Stimulated activated CD4-positive, alpha-beta T cell treated with anti-CD3 and anti-CD28 coated beads, TNF-alpha, amount 100 ng/mL, for 1 hour (primary cell): ENCODE data around the gene ICAM3.
"Not testable (repeated sequence)": the region's sequence is repeated elsewhere in the genome, so short reads cannot be mapped to it uniquely, and the experiment has no call there.

Experiments used
- DNase-seq, 3 donors: peaks; one replicate each; pipeline ENCODE4 v3.0.0-alpha.2; 2020; ENCODE audit warnings: low read depth in 3 of 3, low spot score in 1 of 3

ICAM3 gene

DNA sequence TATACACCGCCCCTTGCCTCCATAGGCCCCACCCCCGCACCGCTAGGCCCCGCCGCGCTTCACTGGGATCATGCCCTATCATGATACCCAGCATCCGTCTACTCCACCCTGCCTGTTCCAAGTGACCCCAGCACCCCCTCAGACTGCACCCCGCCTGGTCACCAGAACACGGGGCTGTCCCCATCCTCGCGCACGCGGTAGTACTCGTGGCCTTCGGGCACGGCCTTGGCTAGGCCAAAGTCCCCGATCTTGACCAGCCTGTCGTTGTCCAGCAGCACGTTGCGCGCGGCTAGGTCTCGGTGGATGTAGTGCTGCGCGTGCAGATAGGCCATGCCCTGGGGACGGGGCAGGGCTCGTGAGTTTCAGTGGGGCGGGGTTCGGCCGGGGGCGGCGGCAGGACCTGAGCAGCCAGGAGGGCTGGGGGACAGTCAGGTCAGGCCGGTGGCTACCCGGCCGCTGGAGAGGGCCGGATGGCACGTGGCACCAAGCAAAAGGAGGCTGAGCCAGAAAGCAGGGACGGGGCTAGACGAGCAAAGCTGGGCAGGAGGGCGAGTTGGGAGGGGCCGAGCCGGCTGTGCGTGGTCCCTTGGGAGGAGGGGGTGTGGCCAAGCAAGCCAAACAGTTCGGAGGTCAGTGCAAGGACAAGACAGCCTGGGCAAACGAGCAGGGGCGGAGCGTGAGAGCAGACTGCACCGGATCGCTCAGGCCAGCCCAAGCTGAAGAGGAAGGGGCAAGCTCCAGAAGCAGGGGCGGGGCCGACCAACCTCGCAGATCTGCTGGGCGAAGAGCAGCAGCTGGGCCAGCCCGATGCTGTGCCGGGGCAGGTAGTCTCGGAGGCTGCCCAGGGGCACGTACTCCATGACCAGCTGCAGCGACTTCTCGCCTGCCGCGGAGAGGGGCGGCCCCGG is 13.6 kb upstream of the ICAM3 start:
- no peak for DNase-seq

DNA sequence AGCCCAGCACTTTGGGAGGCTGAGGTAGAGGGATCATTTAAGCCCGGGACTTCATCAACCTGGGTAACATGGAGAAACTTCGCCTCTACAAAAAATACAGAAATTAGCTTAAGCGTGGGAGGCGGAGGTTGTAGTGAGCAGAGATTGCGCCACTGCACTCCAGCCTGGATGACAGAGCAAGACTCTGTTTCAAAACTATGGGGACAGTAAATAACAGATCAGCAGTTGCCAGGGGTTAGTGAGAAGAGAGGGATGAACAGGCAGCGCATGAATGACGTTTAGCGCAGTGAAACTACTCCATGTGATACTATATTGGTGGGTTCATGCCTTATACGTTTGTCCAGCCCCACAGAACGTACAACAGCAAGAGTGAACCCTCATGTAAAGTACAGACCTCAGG is 7.1 kb upstream of the ICAM3 start:
- DNase-seq = no peak

DNA sequence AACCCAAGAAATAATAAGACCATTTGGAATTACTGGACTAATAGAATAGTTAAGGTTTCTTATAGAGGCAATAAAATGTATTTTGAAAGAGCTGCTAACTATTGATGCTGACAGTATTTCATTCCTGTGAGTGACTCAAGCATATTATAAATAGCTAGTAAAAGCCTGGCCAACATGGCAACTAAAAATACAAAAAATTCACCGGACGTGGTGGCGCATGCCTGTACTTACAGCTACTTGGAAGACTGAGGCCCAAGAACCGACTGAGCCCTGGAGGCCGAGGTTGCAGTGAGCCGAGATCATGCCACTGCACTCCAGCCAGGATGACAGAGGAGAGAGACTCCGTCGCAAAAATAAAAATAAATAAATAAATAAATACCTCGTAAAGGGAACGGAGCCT is 5.4 kb upstream of the ICAM3 start:
- DNase-seq = no peak

DNA sequence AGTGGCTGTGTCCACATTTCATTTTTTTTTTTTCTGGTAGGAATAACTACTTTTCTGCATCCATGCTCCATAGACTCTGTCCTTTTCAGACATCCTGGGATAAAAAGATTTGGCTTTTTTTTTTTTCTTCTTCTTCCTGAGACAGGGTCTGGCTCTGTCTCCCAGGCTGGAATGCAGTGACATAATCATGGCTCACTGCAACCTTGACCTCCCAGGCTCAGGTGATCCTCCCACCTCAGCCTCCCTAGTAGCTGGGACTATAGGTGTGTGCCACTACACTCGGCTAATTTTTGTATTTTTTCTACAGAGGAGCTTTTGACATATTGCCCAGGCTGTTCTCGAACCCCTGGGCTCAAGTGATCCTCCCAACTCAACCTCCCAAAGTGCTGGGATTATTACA is 4.1 kb upstream of the ICAM3 start:
- DNase-seq = no peak

DNA sequence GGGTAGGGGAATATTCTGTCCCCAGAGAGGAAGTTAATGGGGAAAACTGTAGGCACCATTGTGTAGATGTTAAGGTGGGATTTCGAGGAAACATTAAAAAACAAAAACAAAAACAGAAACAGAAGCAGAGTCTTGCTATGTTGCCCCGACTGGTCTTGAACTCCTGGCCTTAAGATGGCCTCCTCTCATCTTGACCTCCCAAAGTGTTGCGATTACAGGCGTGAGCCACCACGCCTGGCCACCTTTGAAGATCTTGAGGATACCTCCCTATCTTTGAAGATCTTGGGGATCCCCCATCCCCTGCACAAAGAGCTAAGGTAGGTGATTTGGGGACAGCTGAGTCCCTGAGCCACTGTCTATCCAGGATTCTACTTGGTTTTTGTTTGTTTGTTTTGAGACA is 553 bp upstream of the ICAM3 start:
- no peak for DNase-seq

DNA sequence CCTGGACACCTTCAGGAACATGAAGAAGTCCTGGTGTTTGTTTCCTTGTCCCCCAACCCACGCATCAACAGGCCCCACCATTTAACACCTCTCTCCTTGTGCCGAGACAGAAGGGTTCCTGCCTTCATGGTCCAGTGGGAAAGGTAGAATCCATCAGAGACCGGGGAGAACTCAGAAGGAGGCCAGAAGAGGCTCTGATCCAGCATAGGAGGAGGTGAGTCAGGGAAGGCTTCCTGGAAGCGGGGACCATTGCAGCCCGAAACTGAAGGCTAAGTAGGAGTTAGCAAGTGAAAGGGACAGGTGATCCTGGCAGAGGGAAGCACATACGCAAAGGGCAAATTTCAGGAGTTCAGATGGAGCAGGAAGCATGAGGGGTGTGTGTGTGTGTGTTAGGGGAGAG is 484 bp downstream of the ICAM3 start:
- no peak for DNase-seq

DNA sequence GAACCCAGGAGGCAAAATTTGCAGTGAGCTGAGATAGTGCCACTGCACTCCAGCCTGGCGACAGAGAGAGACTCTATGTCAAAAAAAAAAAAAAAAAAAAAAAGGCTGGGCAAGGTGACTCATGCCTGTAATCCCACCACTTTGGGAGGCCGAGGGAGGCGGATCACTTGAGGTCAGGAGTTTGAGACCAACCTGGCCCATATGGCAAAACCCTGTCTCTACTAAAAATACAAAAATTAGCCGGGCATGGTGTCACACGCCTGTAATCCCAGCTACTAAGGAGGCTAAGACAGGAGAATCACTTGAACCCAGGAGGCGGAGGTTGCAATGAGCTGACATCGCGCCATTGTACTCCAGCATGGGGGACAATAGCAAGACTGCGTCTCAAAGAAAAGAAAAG is 2.7 kb downstream of the ICAM3 start:
- not testable (repeated sequence) for DNase-seq

DNA sequence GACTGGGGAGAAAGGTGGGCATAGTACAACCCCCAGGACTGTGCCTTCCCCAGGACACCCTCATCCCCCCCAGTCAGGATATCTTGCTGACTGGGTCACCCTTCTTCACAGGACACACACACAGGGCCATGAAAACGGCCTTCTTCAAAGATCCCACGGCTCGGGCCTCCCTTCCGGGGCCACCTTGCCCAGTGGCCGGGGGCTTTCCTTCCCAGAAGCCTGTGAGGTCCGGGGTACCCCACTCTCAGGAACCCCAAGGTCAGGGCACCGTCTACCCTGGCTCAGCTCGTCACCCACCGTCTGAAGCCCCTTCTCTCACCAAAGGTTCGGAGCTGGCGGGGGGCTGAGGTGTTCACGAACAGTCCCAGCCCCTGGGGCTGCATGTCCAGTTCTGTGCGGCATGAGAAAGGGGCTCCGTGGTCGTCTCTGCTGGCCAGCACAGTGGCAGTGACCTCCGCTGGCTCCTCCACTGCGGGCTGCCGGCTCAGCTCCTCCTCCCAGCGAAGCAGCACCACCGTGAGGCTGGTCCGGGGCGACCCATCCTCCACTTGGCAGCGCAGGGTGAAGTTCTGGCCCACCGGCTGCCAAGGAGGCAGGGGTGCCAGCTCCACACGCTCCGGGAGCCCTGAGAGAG is 4.0 kb downstream of the ICAM3 start:
- DNase-seq = no peak

DNA sequence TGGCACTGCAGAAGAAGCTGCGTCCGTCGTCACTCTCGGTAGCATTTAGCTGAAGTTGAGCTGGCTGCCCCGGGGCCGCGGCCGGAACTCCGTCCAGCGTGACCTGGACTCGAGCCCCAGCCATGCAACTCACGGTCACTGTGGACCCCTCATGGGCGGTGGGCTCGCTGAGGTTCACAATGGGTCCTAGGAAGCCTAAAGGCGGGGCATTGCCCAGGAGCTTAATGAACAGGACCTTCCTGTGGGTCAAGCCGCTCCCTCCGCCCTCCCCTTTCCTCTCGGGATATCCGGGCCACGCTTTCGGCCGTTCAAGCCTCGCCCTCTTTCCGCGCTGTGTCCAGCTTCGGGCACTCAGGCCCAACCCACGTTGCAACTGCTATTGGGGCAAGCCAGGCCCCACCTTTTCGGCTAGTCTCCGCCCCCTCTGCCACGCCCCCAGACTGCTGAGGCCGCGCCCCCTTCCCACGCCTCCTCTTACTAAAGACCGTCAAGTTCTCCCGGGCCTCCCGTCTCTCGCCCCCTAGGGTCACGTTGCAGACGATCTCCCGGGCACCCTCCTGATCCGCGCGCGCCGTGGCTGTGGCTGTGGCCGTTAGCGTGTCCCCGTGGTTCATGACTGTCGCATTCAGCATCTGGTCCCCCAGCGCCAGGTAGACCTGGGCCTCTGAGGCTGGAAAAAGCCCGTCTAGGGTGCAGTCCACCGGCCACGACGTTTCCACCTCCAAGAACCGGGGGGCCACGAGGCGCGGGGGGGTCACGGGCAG is 4.7 kb downstream of the ICAM3 start:
- no peak for DNase-seq

DNA sequence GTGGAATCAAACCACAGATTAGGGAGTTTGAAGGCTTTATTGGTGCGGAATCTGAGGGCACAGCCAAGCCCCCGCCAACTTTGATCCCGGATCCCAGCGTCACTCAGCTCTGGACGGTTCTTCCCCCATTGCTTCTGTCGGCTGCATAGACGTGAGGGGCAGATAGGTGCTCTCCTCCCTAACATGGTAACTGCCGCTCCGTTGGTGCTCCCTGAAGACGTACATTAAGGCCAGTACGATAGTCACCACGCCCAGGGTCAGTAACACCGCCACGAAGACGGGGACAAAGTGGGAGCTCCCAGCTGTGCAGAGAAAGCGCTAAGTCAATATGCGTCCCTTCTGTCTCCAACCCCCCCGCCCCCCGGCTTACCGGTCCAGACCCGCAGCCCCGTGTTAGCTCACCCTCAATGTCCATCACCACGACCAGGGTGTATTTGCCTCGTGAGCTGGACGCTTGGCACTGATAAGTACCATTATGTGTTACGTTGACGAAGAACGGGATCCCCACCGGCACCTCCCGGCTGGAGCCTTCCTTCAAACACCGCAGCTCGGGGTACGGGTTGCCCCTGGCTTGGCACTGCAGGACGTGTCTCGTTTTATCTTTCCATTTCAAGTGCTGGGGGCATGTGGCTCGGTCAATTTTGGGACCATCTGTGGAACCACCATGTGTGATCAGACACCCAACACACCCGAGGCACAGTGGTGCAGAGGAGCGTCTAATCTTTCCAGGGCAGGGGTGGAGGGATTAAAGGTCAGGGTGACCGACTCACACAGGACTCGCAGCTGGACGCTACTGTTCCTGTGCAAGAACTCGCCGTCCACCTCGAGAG is 5.5 kb downstream of the ICAM3 start:
- DNase-seq = no peak

DNA sequence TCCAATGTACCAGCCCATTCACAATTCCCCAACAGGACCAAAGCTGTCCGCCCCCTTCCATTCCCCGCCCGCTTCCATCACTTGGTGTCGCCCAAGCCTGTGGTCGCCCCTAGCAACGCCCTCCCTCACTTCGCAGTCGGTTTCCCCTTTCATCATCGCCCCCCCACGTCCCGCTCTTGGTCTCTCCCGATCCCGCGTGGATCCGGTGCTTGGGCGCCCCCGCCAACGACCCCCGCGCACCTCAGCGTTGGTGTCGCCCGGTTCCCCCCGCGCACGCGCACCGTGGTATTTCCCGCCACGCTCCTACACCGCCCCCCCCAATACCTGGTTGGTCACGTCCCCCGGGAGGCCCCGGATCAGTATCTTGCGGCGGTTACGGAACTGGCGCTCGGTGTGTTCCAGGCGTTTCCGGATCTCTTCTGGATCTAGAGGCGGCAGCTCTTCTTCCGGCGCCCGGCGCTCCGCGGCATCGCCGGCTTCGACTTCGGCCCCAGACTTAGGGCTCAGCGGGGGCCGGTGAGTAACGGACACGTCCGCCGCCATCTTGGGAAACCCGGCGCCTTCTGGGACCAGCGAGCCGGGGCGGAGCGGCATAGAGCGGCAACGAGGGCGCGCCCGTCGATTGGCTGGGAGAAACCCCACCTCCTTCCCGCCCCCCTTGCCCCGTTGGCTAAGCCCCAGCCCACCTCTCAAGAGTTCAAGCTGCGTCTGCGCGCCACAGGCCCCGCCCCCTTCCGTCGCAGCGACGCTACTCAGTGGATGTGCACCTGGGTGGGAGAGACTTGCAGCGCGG is 6.3 kb downstream of the ICAM3 start, which contains the start of gene RAVER1:
RAVER1 (minus strand) TSS at position 565 of the 793 bp plus-strand sequence; CDS start at position 543, 22 bp downstream.
- peak; percentile 94 to 96 (median 95) for DNase-seq

DNA sequence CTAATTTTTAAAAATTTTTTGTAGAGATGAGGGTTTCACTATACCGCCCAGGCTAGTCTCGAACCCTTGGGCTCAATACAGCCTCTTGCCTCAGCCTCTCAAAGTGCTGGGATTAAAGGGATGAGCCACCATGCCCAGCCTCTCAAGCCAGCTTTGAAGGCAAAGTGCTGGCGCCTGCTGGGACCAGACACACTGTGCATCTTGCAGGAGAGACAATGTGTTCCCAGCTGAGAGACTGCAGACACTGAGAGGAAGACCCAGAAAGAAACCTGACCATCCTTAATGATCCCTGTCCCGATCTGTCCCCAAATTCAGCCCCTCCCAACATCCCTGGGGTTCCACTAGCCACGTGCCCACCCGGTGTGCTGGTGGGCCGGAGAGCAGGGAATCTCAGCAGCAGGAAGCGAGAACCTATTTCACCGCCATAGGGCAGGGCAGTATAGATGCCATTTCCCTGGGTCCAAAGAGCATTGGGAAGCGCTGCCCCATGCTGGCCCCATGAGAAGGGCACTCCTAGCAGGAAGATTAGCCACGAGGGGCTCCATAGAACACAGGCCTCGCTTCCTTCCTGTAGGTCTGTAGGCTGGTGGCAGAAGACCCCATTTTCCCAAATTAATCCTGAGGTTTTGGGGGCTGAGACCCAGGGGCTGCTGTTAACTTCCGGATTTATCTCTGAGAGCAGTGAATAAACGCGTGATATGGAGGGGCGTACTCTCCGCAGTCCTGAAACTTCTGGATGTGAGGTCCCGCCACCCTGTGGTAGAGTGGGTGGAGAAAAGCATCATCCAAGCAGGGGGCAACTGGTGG is 7.1 kb downstream of the ICAM3 start:
- no peak for DNase-seq

DNA sequence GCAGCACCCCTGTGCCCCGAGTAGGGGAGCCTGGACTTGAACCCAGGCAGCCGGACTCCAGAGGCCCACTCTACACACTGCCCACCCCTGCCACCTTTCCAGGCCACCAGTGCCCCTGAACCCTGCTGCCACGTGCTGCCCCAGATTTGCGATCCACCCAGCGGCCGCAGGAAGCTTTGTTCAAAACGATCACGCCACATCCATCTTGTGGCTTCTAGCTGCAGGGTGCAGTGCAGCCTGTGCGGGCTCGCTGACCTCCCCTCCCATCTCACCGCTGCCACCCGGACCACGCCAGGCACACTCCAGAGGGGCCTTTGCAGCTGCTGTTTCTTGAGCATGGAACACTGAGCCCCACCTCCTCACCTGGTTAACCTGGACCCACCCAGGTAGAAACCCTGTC is 9.9 kb downstream of the ICAM3 start:
- DNase-seq = no peak

DNA sequence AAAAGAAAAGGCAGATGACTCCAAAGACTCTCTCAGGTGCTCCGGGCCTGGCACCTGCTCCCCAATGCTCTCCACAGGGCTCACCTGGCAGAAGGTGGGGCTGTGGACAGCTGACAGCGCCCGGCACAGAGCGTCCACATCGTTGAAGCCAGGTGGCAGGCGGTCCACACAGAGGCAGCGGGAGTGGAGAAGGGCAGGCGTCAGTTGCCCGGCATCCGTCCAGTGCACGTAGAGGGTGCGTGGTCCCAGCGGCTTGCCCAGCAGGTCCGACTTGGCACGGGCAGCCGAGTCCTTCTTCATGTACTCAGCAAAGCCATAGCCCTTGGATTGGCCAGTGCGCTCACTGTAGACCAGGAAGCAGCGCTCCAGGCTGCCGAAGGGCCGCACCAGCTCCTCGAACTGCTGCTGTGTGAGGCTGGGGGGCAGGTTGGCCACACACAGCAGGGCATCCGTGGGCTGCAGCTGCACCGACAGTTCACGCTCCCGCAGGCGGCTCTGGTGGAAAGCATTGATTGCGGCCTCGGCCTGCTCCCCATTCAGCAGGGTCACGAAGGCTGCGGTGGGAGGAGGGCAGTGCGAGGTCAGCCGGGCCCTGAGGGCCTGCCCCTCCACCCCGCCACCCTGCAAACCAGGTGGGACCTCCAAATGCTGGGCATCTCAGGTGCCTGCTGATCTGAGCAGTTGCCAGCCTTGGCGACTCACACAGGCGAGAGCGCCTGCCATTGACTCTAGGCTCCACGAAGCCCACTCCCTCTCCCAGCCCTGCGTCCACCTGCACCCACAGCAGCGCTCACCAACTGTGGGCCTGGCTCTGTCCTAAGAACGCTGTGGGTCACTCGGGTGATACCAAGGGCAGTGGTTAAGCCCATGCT is 10.6 kb downstream of the ICAM3 start:
- DNase-seq = no peak

DNA sequence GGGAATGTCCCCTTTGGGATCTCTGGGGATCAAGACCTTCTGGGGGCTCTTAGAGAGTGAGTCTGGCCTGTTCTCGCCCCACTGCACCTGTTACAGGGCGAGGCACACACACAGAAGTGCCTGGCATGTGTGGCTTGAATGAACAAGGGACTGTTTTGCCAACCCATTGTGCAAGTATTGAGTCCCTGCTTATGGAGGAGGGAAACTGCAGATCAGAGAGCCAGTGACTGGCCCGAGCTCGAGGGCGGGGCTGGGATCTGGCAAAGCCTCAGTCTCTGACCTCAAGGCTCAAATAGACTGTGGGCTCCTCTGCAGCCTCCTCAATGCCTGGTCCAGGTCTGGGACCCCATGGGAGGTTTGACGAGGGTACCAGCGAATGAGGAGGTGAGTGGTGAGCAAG is 11.6 kb downstream of the ICAM3 start:
- DNase-seq = no peak

DNA sequence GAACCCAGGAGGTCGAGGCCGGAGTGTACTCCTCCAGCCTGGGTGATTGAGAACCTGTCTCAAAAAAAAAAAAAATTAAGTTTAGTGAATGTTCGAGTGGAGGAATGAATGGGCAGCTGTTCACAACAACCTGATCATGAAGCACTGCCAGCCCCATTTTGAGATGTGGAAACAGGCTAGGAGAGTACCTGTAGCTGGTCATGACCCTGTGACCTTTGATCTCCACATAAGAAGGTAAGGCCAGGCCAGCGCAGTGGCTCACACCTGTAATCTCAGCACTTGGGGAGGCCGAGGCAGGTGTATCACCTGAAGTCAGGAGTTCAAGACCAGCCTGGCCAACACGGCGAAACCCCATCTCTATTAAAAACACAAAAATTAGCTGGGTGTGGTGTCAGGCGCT is 13.7 kb downstream of the ICAM3 start:
- DNase-seq = no peak

DNA sequence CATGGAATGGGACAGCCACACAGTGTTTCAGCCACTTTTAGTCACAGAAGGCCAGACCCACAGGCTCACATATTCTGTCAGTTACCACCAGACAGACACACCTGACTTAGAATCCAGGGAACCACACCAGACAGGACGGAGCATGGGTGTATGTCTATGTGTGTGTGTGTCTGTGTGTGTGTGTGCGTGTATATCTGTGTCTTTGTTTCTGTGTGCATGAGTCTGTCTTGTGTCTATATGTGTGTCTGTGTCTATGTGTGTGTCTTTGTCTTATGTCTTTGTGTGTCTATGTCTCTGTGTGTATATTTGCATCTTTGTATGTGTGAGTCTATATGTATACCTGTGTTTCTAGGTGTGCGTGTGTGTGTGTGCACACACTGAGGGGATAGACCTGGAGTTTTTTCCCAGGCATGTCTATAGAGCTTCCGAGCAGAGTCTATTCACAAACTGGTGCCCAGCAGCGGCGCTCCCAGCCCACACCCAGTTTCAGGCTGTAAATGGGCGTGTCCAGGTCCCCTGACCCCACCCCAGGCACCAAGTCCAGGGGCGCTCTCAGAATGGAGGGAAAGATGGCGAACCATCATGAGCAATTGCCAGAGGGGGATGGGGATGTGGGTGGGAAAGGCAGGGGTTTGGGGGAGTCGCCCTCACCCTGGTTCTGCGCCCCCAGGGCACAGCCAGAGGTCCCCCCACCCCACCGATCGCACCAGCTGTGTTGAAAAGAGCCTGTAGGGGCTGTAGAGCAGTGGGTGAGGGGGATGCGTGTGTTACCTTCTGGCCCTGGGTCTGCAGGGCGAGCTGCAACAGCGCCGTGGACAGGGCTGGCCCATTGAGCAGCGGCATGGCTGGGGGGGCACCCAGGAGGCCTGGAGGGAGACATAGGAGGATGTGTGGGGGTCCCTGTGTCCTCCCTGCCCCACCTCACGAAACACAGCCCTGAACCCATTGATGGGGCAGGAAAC is 17.3 kb downstream of the ICAM3 start:
- DNase-seq = no peak
